ENCODE results near the gene CCNF.

CCNF gene

DNA sequence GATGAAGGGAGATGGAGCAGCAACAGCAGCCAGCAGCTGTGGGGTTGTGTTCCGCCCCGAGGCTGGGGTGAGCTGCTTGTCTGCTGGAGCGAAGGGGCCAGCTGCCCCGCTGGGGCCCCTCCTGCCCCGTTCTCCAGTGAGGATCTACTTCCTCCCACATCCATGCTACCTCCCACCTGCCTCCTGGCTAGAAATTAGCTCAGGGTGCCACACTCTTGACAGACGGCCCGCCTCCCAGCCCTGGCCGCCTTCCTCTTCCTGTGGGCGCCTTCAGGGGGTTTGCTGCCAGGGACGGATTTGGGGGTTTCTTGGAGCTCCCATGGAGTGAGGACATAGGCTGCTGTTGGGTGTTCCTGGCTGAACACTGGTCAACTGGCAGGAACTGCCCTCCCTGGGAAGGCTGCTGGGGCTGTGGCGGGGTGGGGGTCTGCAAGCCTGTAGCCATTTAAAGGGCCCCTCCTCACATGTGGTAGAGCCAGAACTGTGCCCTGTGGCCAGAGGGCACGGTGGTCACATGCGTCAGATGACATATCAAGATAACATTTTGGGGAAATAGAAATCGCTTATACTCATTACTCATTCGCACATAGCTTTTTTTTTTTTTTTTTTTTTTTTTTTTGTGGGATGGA, 58.8 kb downstream of the CCNF start:
- DNase-seq: peak; percentile 74

DNA sequence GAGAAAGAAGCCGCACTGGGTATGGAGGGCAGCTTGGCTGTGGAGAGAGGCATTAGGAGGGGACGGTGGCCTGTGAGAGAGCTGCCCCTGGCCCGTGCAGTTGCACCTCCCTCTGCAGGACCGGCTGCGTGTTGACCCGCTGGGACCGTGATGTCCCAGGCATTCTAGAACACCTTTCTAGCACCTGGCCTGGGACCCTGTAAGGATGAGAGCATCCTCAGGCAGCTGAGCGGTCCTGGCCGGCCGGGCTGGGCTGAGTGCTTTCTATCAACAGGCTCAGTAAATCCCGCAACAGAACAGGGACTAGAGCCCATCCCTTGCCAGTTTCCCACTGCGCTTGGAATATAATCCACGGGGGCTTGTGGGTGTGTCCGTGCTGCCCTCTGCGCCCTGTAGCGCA, 60.3 kb downstream of the CCNF start:
- no peak for DNase-seq

DNA sequence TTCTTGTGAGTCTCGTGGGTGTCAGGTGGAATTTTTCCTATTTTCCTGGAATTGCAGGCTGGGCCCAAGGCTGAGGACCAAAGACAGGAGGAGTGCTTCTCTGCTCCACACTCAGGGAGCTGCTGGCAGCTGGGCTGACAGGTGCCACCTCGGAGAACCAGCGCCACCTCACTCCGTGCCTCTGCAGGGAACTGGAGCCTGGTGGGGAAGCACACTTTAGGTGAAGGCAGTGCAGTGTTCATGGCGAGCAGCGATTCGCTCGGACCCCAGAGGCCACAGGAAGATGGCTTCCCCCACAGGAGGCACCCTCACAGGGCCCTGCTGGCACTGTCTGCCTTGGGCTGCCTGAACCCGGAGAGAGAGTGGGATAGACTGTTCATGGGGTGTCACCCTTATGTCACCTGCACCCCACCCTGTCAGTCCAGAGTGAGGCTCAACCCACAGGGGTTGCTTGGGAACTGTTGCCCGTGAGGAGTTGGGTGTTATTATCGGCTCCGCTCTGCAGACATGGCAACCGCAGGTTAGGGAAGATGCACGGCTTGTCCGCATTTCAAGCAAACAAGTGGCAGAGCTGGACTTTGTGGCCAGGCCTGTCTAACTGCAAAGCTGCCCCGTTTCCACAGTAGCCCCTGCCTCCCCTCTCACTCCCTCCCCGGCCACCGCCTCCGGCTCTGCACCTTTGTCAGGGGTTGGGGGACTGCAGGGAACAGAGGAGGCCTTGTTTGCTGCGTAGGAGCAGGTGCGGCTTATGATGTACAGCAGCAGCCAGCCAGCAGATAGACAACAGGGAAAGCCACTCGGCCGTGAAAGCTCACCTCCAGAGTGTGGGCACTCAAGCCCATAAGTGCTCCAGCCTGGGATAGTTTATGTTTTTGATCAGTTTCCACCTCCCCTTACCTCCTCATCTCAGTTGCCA, 61.2 kb downstream of the CCNF start:
- no peak for DNase-seq

DNA sequence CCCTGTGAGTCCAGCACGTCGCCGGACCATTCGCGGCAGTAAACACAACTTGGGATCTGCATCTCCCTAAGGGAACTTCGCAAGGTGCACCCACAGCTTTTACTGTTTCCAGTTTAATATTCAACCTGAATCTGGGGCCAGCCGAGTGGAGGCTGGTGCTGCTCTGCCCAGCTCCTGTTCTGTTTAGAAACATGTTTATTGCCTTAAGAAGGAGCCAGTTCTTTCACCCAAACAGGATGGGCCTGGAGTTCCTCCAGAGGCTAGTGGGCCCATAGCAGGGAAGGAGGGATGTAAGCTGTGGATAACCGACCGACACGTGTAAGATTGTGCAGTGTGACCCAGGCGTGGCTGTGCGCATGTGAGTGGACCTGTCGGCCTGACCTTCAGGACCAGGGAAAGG, 63.0 kb downstream of the CCNF start:
- no peak for DNase-seq

DNA sequence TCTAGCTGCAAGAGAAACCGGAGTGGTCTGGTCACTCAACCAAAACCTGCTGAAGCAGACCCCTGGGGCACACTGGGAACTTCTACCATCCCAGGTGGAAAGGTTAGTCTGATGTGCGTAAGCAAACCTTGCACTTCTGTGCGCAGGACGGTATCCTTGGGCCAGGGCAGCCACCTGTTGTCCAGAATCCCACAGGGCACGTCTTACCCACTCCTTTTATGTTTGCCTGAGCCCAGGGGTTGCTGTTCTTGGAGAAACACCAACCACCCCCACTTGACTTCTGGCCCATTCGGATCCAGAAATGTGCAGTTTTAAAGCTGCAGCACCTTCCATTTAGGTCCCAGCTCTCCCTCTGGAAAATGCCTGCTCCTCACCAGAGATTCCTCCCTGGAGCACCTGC, 64.4 kb downstream of the CCNF start:
- no peak for DNase-seq

DNA sequence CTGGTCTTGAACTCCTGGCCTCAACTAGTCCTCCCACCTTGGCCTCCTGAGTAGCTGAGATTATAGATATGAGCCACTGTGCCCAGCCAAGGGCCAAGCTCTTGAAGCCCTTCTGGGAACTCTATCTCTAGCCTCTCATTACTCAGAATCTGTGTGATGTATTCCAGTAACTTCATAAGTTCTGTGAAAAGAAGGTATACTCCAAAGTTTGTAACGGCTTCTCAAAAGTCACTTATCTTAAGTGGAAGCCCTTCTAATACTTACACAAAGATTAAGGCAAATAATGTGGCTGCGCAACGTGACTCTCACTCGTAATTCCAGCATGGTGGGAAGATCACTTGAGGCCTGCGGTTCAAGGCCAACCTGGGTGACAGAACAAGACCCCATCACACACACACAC, 65.4 kb downstream of the CCNF start:
- peak; percentile 28 for DNase-seq

DNA sequence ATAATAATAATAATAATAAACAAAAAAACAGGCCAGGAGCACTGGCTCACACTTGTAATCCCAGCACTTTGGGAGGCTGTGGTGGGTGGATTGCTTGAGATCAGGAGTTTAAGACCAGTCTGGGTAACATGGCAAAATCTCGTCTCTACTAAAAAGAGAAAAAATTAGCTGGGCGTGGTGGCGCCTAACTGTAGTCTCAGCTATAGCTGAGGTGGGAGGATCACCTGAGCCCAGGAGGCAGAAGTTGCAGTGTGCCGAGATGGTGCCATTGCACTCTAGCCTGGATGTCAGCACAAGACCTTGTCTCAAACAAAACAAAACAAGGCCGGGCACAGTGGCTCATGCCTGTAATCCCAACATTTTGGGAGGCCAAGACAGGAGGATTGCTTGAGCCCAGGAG, 65.8 kb downstream of the CCNF start:
- no peak for DNase-seq

DNA sequence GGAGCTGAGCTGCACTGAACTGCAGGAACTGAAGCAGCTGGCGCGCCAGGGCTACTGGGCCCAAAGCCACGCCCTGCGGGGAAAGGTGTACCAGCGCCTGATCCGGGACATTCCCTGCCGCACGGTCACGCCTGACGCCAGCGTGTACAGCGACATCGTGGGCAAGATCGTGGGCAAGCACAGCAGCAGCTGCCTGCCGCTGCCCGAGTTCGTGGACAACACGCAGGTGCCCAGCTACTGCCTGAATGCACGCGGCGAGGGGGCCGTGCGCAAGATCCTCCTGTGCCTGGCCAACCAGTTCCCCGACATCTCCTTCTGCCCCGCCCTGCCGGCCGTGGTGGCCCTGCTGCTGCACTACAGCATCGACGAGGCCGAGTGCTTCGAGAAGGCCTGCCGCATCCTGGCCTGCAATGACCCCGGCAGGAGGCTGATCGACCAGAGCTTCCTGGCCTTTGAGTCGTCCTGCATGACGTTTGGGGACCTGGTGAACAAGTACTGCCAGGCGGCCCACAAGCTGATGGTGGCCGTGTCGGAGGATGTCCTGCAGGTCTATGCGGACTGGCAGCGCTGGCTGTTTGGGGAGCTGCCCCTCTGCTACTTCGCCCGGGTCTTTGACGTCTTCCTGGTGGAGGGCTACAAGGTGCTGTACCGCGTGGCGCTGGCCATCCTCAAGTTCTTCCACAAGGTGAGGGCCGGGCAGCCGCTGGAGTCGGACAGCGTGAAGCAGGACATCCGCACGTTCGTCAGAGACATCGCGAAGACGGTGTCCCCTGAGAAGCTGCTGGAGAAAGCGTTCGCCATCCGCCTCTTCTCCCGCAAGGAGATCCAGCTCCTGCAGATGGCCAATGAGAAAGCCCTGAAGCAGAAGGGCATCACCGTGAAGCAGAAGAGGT, 67.2 kb downstream of the CCNF start:
- no peak for DNase-seq

DNA sequence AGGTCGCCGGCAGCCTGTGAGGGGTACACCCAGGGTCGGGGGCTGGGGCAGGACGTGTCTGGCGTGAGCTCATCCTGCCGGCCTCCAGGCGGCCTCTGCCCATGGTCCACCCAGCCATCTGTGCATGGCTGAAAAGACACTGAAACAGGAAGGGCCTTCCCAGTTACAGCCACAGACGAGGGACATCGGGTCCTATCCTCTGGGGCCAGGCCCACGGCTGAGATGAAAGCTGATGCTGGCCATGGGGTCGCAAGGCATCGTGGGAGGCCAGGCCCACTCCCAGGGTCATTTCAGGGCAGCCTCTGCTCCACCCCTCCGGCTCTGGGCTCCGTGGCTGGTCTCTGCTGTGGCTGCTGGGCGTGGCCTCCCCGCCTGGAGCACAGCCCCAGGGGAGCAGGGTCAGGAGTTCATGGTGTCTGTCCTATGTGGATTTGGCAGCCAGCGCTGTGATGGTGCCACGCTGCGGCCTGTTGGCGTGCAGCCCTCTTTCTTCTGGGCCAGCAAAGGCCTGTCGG, 67.9 kb downstream of the CCNF start:
- DNase-seq: no peak

DNA sequence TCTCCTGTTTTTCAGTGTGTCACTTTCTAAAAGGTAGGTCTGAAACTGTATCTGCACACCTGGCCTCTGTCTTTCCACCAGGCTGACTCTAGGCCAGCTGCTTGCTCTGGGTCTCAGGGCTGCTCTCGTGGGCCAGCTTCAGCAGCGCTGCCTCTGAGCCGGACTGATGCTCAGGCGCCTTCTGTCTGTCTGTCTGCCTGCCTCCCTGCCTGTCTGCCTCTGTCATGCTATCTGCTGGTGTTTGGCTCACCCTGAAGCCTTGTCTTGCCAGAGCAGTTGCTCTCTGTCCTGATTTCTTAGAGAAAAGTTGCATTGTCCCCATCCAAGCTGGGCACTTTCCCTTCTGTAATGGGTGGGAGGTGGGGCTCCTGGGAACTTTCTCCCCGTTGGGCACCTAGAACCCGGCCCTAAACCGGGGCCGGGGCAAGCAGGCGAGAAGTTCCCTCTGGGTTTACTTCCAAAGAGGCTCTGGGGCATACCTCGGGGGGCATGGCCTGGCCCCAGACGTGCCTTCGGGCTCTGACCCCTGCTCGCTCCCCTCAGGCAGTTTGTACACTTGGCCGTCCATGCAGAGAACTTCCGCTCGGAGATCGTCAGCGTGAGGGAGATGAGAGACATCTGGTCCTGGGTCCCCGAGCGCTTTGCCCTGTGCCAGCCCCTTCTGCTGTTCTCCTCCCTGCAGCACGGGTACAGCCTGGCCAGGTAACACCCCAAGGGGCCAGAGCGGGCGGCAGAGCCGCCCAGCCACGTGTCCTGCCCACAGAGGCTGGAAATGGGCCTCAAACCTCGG, 68.6 kb downstream of the CCNF start:
- no peak for DNase-seq

DNA sequence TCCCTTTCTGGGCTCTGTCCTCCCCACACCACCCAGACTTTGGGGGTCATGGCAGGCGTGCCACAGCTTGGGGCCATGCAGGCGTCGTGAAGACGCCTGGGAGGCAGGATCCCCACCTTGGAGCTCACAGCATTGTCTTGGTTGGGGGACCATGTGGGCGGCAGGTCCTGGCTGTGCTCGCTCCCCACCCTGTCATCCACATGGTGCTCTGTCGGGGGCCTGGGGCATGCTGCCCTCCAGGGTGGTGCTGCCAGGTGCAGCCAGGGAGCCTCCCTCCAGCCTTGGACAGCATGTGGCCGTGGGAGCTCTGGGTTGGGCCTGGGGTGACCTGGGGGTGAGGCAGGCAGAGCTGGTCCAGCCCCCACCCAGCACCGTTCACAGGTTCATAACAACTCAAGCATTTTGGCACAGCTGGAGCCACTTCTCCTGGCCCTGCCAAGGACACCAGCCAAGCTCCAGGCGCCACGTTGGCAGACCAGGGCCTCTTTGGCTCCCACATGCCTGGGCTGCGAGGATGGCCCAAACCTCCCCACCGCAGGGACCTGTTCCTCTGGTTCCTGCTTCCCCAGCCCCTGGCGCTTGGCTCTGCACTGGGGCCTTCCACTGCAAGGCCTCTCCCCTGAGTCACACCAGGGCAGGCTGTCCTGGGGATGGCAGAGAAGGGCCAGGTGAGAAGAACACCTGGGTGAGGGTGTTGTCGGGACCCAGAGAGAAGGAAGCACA, 69.4 kb downstream of the CCNF start:
- DNase-seq: no peak

DNA sequence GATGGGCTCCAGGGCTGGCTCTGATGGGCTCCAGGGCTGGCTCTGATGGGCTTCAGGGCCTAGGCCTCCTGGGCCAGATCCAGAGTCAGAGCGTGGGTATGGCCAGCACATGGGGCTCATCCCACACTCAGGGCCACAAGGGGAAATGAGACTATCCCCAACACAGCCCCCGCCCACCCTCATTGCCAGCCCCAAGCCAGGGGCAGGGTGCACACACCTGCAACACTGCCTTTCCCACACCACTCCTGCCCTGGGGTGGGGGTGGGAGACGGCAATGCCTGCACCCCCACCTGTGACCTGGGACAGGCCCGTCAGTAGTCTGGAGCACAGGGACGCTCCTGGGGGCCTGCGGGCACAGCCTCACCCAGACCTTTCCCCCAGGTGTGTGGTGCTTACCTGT, 70.2 kb downstream of the CCNF start:
- DNase-seq: no peak

DNA sequence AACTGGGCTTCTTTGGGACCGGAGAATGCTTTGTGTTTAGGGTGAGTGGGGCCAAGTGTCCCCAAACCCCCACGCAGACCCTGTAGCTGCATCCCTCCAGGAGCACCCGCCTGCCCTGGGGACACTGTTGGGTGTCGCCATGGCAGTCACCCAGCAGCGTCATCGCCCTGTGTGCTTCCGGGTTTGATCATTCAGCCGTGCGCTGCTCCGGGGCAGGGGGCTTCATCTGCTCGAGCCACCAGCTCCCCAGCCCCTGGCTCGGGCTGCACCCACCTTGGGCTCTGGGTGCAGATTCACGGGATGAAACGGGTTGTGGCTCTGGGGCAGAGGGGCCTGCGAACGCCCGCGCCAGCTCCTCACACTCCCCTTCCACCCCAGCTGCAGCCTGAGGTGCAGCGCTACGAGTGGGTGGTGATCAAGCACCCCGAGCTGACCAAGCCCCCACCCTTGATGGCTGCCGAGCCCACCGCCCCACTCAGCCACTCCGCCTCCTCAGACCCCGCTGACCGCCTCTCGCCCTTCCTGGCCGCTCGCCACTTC, 70.7 kb downstream of the CCNF start:
- DNase-seq: no peak

DNA sequence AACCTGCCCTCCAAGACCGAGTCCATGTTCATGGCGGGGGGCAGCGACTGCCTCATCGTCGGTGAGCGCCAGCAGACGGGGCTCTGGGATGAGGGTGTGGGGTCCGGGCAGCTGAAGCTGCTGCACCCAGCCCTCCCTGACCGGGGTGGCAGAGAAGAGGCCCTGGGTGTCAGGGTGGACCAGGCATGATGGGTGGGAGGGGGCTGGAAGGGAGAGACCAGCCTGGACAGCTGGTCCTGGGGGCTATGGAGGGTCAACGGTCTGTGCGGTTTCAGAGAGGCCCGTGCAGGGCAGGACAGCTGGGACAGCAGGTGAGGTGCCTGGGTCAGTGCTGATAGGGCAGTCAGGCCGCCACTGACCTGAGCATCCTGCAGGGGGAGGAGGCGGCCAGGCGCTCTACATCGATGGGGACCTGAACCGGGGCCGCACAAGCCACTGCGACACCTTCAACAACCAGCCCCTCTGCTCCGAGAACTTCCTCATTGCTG, 71.2 kb downstream of the CCNF start:
- DNase-seq: no peak

DNA sequence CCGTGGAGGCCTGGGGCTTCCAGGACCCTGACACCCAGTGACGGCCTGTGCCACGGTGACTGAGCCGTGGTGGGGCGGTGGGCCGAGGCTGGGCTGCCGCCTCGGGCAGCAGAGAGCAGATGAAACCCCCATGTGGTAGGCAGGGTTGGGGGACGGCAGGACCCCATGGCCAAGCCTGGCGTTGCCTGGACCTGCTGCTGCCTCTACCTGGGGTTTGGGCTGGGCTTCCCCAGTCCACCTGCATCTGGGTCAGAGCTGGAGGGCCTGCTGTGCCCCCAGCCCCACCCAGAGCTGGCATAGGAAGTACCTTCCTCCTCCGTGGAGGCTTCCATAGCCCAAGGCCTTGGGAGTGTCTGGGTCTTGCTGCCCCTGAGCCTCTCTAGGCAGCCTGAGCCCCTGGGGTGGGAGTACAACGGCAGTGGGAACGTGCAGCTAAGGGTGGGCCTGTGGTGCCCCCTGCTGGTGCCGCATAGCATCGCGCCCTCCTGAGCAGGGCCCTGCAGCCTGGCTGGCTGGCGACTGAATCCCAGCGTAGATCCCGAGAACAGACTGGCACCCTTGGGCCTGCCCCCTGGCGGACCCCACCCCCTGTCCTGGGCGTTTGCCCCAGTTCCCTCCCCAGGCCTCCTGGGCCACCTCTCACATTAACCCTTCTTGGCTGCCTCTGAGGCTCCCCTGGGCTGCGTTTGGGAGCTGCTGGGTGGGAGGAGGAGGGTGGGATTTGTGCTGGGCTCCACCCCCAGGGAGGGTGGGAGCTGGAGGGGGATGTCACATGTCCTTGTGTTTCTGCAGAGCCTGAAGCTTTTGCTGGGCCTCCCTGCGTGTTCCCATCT, 71.9 kb downstream of the CCNF start:
- peak; percentile 89 for DNase-seq

DNA sequence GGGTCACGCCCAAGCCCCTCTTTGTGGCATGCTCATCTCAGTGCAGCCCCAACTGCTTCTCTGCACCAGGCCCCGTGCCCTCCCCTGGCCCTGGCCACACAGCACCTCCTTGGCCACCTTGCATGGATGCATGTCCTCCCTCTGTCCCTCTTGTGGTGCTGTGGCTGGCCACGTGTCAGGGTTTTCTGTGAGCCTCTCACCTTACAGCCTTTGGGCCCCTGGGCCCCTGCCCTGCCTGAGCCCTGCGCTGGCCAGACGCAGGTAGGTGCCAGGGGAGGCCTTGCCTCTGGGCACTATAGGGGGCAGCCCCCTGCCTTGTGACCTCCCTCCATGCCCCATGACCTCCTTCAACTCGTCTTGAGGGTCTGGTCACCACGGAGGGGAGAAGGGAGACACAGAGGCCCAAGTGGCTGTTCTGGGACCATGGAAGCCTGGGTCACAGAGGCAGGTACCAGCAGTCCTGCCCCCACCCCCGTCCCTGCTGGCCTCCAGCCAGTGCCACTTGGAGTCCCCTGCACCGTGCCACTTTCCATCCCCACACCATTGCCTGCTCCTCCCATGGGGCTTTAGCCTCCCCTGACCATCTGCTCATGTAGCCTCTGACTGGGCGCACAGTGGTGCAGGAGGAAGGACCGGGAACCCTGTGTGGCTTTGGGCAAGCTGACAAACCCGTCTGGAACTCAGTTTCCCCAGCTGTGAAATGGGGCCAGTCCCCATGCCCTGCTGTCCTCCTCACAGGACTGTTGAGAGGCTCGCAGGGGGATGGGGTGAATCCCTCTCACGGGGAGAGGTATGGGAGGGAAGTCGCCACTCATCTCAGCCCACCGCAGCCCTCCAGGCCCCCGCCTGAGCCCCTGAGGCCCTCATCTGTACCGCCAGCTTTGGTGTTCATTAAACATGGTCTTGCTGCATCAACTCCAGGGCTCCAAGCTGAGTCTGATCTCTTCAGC, 73.0 kb downstream of the CCNF start:
- DNase-seq: no peak

DNA sequence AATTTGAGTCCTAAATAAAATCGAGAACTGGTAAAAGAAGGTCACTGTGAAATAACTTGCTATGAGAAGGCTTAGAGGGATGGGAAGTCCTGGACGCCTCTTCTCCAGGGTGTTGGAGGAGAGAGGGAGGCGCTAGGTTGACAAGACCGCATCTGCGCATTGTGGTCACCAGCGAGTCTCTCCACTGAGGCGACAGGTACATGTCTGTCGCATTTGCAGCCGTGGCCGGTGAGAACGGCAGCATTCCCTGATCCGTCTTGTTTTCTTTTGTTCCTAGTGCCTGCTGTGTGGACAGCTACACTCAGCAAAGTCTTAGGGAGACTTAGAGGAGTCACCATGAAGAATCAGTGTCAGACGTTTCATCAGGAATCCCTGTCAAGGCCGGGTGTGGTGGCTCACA, 76.4 kb downstream of the CCNF start:
- no peak for DNase-seq

DNA sequence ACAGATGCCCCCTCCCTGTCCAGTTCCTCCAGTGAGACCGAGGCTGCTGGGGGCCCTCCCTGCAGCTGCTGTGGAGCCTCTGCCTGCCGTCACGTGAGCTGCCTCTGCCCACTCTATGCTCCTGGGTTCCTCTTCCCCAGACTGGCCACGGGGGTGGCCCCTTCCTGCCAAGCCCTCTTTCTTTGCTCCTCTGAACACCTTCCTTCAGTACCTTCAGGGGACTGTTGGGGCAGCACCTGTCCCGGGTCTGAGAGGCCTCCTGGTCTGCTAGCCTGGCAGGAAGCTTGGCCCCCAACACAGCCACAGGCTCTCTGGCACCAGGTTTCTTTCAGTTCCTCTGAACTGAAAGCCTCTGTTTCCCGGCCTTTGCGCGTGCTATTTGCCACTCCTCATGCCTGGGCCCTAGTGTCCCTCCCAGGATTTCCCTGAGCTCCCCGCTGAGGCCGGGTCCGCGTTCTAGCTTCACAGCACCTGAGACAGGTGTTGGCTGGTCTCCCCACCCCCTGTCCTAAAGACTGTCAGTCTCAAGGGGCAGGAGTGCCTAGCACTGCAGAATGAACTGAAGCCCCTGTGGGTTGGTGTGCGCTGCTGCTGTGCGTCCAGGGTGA, 77.9 kb downstream of the CCNF start:
- no peak for DNase-seq

DNA sequence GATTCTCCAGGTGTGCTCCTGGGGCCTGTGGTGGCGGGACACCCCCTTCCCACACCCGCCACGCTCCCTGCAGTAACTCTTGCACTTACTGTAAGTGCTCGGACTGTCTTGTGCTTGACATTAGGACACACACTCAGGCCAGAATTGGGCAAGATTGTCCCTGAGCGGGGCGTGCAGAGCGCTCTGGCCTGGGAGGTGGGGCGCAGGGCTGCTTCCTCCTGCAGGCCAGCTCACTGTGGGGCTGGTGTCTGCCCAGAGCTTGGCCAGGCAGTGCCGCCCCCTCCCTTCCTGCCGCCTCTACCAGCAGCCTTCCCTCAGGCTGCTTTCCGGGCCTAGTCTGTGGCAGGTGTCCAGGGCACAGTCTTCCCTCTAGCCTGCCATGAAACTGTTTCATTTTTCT, 78.4 kb downstream of the CCNF start:
- DNase-seq: no peak
